Mesenchymal stem cell (in vitro differentiated cells and primary cell): ENCODE measurements around the gene DSP.
A peak's percentile ranks its signal among the peaks of the same experiment; 100 is the strongest.

ENCODE experiments used
- DNase-seq: peaks from one replicate; pipeline ENCODE4 v3.0.0-alpha.2; 2013
- H2AFZ ChIP-seq: one replicate; pipeline ENCODE4 v1.6.1; 2013; ENCODE audit warnings: low read depth, mild to moderate bottlenecking, control low read depth, inconsistent platforms, low read length, moderate library complexity
- H2AK5ac ChIP-seq: 2 replicates; pipeline ENCODE4 v1.6.1; 2013; ENCODE audit warnings: low read length, moderate library complexity, mild to moderate bottlenecking, inconsistent platforms; ENCODE audit not compliant: severe bottlenecking
- H2BK120ac ChIP-seq: one replicate; pipeline ENCODE4 v1.6.1; 2013; ENCODE audit warnings: low read depth, mild to moderate bottlenecking, inconsistent platforms, low read length, moderate library complexity
- H2BK12ac ChIP-seq, 2 experiments: one replicate each; pipeline ENCODE4 v1.6.1; 2013; ENCODE audit warnings: inconsistent platforms in 2 of 2, low read length in 2 of 2, mild to moderate bottlenecking in 2 of 2, moderate library complexity in 2 of 2, control low read depth in 1 of 2
- H2BK15ac ChIP-seq: one replicate; pipeline ENCODE4 v1.6.1; 2013; ENCODE audit warnings: mild to moderate bottlenecking, low read depth, inconsistent platforms; ENCODE audit not compliant: poor library complexity, severe bottlenecking
- H2BK5ac ChIP-seq: 2 replicates; pipeline ENCODE4 v1.6.1; 2013; ENCODE audit warnings: low read depth, mild to moderate bottlenecking, low read length, control low read depth, inconsistent platforms; ENCODE audit not compliant: poor library complexity, severe bottlenecking
- H3K14ac ChIP-seq, 2 experiments: one replicate each; pipeline ENCODE4 v1.6.1; 2013; ENCODE audit warnings: inconsistent platforms in 2 of 2, low read length in 2 of 2, control low read depth in 1 of 2, mild to moderate bottlenecking in 1 of 2, moderate library complexity in 1 of 2
- H3K18ac ChIP-seq, 2 experiments: one replicate each; pipeline ENCODE4 v1.6.1; 2013; ENCODE audit warnings: inconsistent platforms in 2 of 2, low read length in 2 of 2, control low read depth in 1 of 2, low read depth in 1 of 2, mild to moderate bottlenecking in 1 of 2
- H3K23ac ChIP-seq, 2 experiments: one replicate each; pipeline ENCODE4 v1.6.1; 2013; ENCODE audit warnings: inconsistent platforms in 2 of 2, low read length in 2 of 2, mild to moderate bottlenecking in 2 of 2, moderate library complexity in 2 of 2, control low read depth in 1 of 2
- H3K27ac ChIP-seq: 2 replicates; pipeline ENCODE4 v1.5.1; 2013; ENCODE audit warnings: mild to moderate bottlenecking, moderate library complexity, low read length, control low read depth, inconsistent platforms; ENCODE audit not compliant: poor library complexity, severe bottlenecking
- H3K27me3 ChIP-seq, 2 experiments: 2 replicates each; pipeline versions ENCODE4 v1.6.1 to v1.7.0; 2013; ENCODE audit warnings: low read length in 2 of 2, mild to moderate bottlenecking in 2 of 2, moderate library complexity in 2 of 2, control low read depth in 1 of 2, inconsistent platforms in 1 of 2; ENCODE audit not compliant: control insufficient read depth in 1 of 2, insufficient read depth in 1 of 2
- H3K36me3 ChIP-seq, 2 experiments: 2 replicates each; pipeline versions ENCODE4 v1.6.1 to v1.7.0; 2013; ENCODE audit warnings: low read length in 2 of 2, control low read depth in 1 of 2, inconsistent platforms in 1 of 2, low read depth in 1 of 2, mild to moderate bottlenecking in 1 of 2; ENCODE audit not compliant: insufficient read depth in 2 of 2, control insufficient read depth in 1 of 2
- H3K4ac ChIP-seq, 2 experiments: one replicate each; pipeline ENCODE4 v1.6.1; 2013; ENCODE audit warnings: inconsistent platforms in 2 of 2, low read length in 2 of 2, mild to moderate bottlenecking in 2 of 2, moderate library complexity in 2 of 2, control low read depth in 1 of 2, low read depth in 1 of 2
- H3K4me1 ChIP-seq: 2 replicates; pipeline ENCODE4 v1.6.1; 2013; ENCODE audit warnings: low read depth, low read length, control low read depth; ENCODE audit not compliant: control insufficient read depth, insufficient read depth
- H3K4me2 ChIP-seq: 2 replicates; pipeline ENCODE4 v1.6.1; 2013; ENCODE audit warnings: low read length, mild to moderate bottlenecking, inconsistent platforms; ENCODE audit not compliant: poor library complexity, severe bottlenecking
- H3K4me3 ChIP-seq, 2 experiments: 2 replicates each; pipeline versions ENCODE4 v1.5.1 to v1.7.0; 2013; ENCODE audit warnings: low read length in 2 of 2, mild to moderate bottlenecking in 2 of 2, control low read depth in 1 of 2, low read depth in 1 of 2; ENCODE audit not compliant: insufficient read depth in 1 of 2
- H3K79me1 ChIP-seq: replicated peaks from 2 replicates; pipeline ENCODE4 v1.6.1; 2013; ENCODE audit warnings: mild to moderate bottlenecking, control low read depth, low read length, inconsistent platforms; ENCODE audit not compliant: poor library complexity, severe bottlenecking
- H3K9ac ChIP-seq: 2 replicates; pipeline ENCODE4 v1.7.0; 2013; ENCODE audit warnings: mild to moderate bottlenecking, low read length, moderate library complexity
- H3K9me3 ChIP-seq: 2 replicates; pipeline ENCODE4 v1.7.0; 2013; ENCODE audit warnings: mild to moderate bottlenecking, low read length; ENCODE audit not compliant: control insufficient read depth
- H4K8ac ChIP-seq: one replicate; pipeline ENCODE4 v1.6.1; 2013; ENCODE audit warnings: inconsistent platforms, mild to moderate bottlenecking, low read length, moderate library complexity
- H4K91ac ChIP-seq: one replicate; pipeline ENCODE4 v1.6.1; 2013; ENCODE audit warnings: mild to moderate bottlenecking, low read length, inconsistent platforms
- WGBS: methylation state at CpG from one replicate; pipeline ENCODE4 v1.1.7; 2013; ENCODE audit warnings: mixed read lengths; 5-methylcytosine and 5-hydroxymethylcytosine counted together

The DSP gene

GRCh38 chr6:7594579-7595125, 53.2 kb downstream of the DSP start:
- H3K4me2 ChIP-seq, result no peak overlapping the region

GRCh38 chr6:7604003-7604402, 62.5 kb downstream of the DSP start:
- no peak overlapping the region for H3K4ac ChIP-seq
- no peak overlapping the region for H3K23ac ChIP-seq
- no peak overlapping the region for H3K9ac ChIP-seq
- no peak overlapping the region for H2BK15ac ChIP-seq
- H3K27me3 ChIP-seq, result no peaks in the 10 kb centered on the region
- no peak overlapping the region for H2BK5ac ChIP-seq
- H3K79me1 ChIP-seq, result peaks cover 19% of the 10 kb centered on the region
- H3K27ac ChIP-seq, result no peak overlapping the region
- no peak overlapping the region for H3K18ac ChIP-seq
- no peaks in the 10 kb centered on the region for H3K9me3 ChIP-seq
- no peak overlapping the region for H3K4me3 ChIP-seq
- WGBS, result 96% methylated on average over 4 of the region's 4 CpGs
- H3K36me3 ChIP-seq, result peaks cover 17 to 98% of the 10 kb centered on the region in 2 experiments
- no peak overlapping the region for H4K8ac ChIP-seq
- H2AFZ ChIP-seq, result no peak overlapping the region
- no peak for DNase-seq
- no peak overlapping the region for H3K14ac ChIP-seq
- peaks cover 1% of the 10 kb centered on the region for H3K4me1 ChIP-seq
- H2BK12ac ChIP-seq, result no peak overlapping the region
- H3K4me2 ChIP-seq, result no peak overlapping the region
- no peak overlapping the region for H2BK120ac ChIP-seq
- H4K91ac ChIP-seq, result no peak overlapping the region
- H2AK5ac ChIP-seq, result no peak overlapping the region

More at GRCh38 chr6:7594579-7595125, 53.2 kb downstream of the DSP start:
- 94% methylated on average over 4 of the region's 4 CpGs for WGBS
- Histone ChIP-seq H3K23ac (no peak overlapping the region), H2AK5ac (no peak overlapping the region), H2BK5ac (no peak overlapping the region), H3K9me3 (no peaks in the 10 kb centered on the region), H3K4me1 (peaks cover 5% of the 10 kb centered on the region), H3K9ac (no peak overlapping the region), H3K14ac (no peak overlapping the region), H2BK120ac (no peak overlapping the region), H3K27ac (no peak overlapping the region), H2BK15ac (no peak overlapping the region), H4K8ac (no peak overlapping the region), H3K4ac (no peak overlapping the region), H3K18ac (no peak overlapping the region), H3K27me3 (no peaks in the 10 kb centered on the region), H2AFZ (no peak overlapping the region), H3K79me1 (peaks cover 9% of the 10 kb centered on the region), H2BK12ac (no peak overlapping the region), H4K91ac (no peak overlapping the region), H3K36me3 (peaks cover 10 to 59% of the 10 kb centered on the region in 2 experiments), H3K4me3 (no peak overlapping the region)
- DNase-seq, result no peak

GRCh38 chr6:7604506-7604905, 63.0 kb downstream of the DSP start:
- DNase-seq, result no peak
- Histone ChIP-seq H2BK120ac (no peak overlapping the region), H3K27ac (no peak overlapping the region), H3K23ac (no peak overlapping the region), H3K14ac (no peak overlapping the region), H3K4me3 (no peak overlapping the region), H3K4me1 (peaks cover 1% of the 10 kb centered on the region), H3K9ac (no peak overlapping the region), H3K79me1 (peaks cover 20% of the 10 kb centered on the region), H3K9me3 (no peaks in the 10 kb centered on the region), H3K27me3 (no peaks in the 10 kb centered on the region), H2BK5ac (no peak overlapping the region), H2BK15ac (no peak overlapping the region), H3K18ac (no peak overlapping the region), H3K4ac (no peak overlapping the region), H2BK12ac (no peak overlapping the region), H4K91ac (no peak overlapping the region), H4K8ac (no peak overlapping the region), H3K4me2 (no peak overlapping the region), H2AFZ (no peak overlapping the region), H3K36me3 (peaks cover 17 to 98% of the 10 kb centered on the region in 2 experiments), H2AK5ac (no peak overlapping the region)
- 100% methylated on average over 1 of the region's 2 CpGs for WGBS

GRCh38 chr6:7615611-7616383, 74.3 kb downstream of the DSP start:
- Histone ChIP-seq H2BK15ac (no peak overlapping the region), H4K91ac (no peak overlapping the region), H2AFZ (no peak overlapping the region), H3K27ac (no peak overlapping the region), H3K79me1 (peaks cover 3% of the 10 kb centered on the region), H3K14ac (no peak overlapping the region), H3K4me3 (peak overlapping the region in 1 of 2 experiments; percentile 58), H3K23ac (no peak overlapping the region), H3K36me3 (peaks cover 9 to 28% of the 10 kb centered on the region in 2 experiments), H2BK5ac (no peak overlapping the region), H2BK120ac (no peak overlapping the region), H2BK12ac (no peak overlapping the region), H3K4me1 (no peaks in the 10 kb centered on the region), H3K4me2 (no peak overlapping the region), H3K27me3 (no peaks in the 10 kb centered on the region), H3K9ac (peak overlapping the region; percentile 62), H3K18ac (no peak overlapping the region), H3K4ac (no peak overlapping the region), H2AK5ac (no peak overlapping the region), H3K9me3 (no peaks in the 10 kb centered on the region), H4K8ac (no peak overlapping the region)
- WGBS, result 39% methylated on average over 7 of the region's 7 CpGs
- DNase-seq, result peak; percentile 62
